Bronchial epithelial cell (primary cell): ENCODE measurements around the gene SIGMAR1. TPM values are rescaled to one million over a fixed set of nuclear protein-coding genes. Genes with fewer than 3 reads are reported as not detected.
A peak's percentile ranks its signal among the peaks of the same experiment; 100 is the strongest.

Source experiments
- DNase-seq: peaks from one replicate; pipeline ENCODE4 v3.0.0-alpha.2; 2010; ENCODE audit warnings: low read depth
- FAIRE-seq: peaks from 2 replicates; lab custom pipeline; 2011; peaks lifted over from hg19 to GRCh38; lab: Jason Lieb, UNC
- H3K27me3 ChIP-seq: 2 replicates; pipeline ENCODE4 v1.5.1; 2011; ENCODE audit warnings: low read length; ENCODE audit not compliant: control insufficient read depth, insufficient read depth
- H3K36me3 ChIP-seq: 2 replicates; pipeline ENCODE4 v1.5.1; 2011; ENCODE audit warnings: low read length; ENCODE audit not compliant: control insufficient read depth, insufficient read depth
- H3K4me3 ChIP-seq: 2 replicates; pipeline ENCODE4 v1.5.1; 2011; ENCODE audit warnings: mild to moderate bottlenecking, low read depth, low read length, control low read depth
- total RNA-seq: library from RNA; depleted of rRNA; stranded (reverse); fragments of >200 nt; gene quantifications from 2 replicates; pipeline ENCODE4 v1.2.1, GENCODE V29; 2014
- TF ChIP-seq, protein P1 (sequence below): IDR thresholded peaks from 2 replicates; pipeline ENCODE4 v1.5.1; 2011; ENCODE audit warnings: mild to moderate bottlenecking, moderate library complexity, low read length, control low read depth, inconsistent platforms; ENCODE audit not compliant: insufficient read depth, severe bottlenecking

SIGMAR1 gene
- total RNA-seq, 1 donor from 2014 or later: 74.8 TPM

GRCh38 chr9:34654323-34655051, 16.9 kb upstream of the SIGMAR1 start:
- DNase-seq (no peak), FAIRE-seq (no peak)
- H3K4me3 ChIP-seq: no peak overlapping the region
- TF ChIP-seq, protein P1, sequence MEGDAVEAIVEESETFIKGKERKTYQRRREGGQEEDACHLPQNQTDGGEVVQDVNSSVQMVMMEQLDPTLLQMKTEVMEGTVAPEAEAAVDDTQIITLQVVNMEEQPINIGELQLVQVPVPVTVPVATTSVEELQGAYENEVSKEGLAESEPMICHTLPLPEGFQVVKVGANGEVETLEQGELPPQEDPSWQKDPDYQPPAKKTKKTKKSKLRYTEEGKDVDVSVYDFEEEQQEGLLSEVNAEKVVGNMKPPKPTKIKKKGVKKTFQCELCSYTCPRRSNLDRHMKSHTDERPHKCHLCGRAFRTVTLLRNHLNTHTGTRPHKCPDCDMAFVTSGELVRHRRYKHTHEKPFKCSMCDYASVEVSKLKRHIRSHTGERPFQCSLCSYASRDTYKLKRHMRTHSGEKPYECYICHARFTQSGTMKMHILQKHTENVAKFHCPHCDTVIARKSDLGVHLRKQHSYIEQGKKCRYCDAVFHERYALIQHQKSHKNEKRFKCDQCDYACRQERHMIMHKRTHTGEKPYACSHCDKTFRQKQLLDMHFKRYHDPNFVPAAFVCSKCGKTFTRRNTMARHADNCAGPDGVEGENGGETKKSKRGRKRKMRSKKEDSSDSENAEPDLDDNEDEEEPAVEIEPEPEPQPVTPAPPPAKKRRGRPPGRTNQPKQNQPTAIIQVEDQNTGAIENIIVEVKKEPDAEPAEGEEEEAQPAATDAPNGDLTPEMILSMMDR: no peak
- no peaks in the 10 kb centered on the region for H3K36me3 ChIP-seq
- H3K27me3 ChIP-seq: no peaks in the 10 kb centered on the region

GRCh38 chr9:34653151-34654072, 15.8 kb upstream of the SIGMAR1 start:
- no peaks in the 10 kb centered on the region for H3K27me3 ChIP-seq
- TF ChIP-seq, protein P1: no peak
- no peak overlapping the region for H3K4me3 ChIP-seq
- DNase-seq (no peak), FAIRE-seq (no peak)
- H3K36me3 ChIP-seq: peaks cover 1% of the 10 kb centered on the region

GRCh38 chr9:34652602-34653000, 15.0 kb upstream of the SIGMAR1 start:
- Histone ChIP-seq H3K27me3 (no peaks in the 10 kb centered on the region), H3K36me3 (peaks cover 1% of the 10 kb centered on the region), H3K4me3 (peak overlapping the region; percentile 15)
- DNase-seq (no peak), FAIRE-seq (peak; percentile 7)
- TF ChIP-seq, protein P1: no peak

DNA sequence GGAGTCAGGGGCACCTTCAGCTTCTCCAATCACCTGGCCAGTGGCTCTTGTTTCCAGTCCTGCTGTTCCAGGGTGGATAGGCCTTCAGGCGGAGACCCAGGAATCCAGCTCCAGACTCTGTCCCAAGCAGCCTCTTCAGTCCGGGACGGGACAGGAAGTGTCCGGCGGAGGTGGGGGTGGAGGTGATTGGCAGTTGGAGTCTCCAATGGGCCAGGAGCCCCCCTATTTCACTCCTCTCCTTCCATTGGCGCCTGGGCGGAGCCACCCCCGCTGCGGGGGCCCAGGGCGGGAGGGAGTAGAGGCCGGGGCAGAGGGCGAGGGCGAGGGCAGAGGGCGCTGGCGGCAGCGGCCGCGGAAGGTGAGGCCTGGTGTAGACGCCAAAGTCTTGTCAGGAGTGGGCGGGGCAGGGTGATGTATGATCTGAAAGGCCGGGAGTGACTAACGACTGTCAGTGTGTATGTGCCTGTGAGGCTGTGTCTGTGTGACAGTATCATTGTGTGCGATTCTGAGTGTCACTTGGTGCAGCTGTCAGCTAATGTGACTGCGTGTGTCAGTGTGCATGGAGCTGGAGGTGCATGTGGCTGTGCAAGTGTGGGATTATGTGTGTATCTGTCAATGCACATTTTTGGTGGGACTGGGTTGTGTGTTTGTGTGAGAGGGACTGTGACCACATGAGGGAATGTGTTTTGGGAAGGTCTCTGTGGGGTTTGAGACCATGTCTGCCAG, 14.5 kb upstream of the SIGMAR1 start, which contains the start of gene IL11RA:
Gene IL11RA, plus strand, starts transcription at position 310 of the 726 bp plus-strand sequence. CDS start 3,033 bp downstream, outside the sequence.
- DNase-seq (peak; percentile 71), FAIRE-seq (peak; percentile 96)
- H3K27me3 ChIP-seq: no peaks in the 10 kb centered on the region
- H3K36me3 ChIP-seq: peaks cover 1% of the 10 kb centered on the region
- H3K4me3 ChIP-seq: peak within 1 kb of the TSS; percentile 15
- TF ChIP-seq, protein P1: no peak

DNA sequence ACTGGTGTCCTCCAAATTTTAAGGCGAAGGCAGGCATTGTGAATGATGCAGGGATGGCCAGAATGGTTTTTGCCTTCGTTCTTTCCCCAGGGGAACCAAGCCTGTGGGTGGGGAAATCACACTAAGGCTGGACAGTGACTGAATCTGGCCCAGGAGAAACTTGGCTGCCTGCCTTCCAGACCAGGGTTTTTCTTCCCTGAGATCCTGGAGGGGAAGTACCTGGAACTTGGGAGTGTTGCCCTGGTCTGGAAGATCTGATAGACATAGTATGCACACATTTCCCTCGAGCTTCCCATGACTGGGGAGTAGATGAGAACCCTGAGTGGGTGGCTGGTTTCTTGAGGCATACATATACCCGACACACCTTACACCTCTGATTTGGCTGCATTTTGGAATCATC, 13.7 kb upstream of the SIGMAR1 start:
- DNase-seq (no peak), FAIRE-seq (no peak)
- Histone ChIP-seq H3K36me3 (peaks cover 1% of the 10 kb centered on the region), H3K27me3 (no peaks in the 10 kb centered on the region), H3K4me3 (no peak overlapping the region)
- TF ChIP-seq, protein P1: no peak
